ENCODE measurements around the gene CDNF.
A peak's percentile ranks its signal among the peaks of the same experiment; 100 is the strongest.
"Not testable (repeated sequence)": the region's sequence is repeated elsewhere in the genome, so short reads cannot be mapped to it uniquely, and the experiment has no call there.

CDNF gene

DNA sequence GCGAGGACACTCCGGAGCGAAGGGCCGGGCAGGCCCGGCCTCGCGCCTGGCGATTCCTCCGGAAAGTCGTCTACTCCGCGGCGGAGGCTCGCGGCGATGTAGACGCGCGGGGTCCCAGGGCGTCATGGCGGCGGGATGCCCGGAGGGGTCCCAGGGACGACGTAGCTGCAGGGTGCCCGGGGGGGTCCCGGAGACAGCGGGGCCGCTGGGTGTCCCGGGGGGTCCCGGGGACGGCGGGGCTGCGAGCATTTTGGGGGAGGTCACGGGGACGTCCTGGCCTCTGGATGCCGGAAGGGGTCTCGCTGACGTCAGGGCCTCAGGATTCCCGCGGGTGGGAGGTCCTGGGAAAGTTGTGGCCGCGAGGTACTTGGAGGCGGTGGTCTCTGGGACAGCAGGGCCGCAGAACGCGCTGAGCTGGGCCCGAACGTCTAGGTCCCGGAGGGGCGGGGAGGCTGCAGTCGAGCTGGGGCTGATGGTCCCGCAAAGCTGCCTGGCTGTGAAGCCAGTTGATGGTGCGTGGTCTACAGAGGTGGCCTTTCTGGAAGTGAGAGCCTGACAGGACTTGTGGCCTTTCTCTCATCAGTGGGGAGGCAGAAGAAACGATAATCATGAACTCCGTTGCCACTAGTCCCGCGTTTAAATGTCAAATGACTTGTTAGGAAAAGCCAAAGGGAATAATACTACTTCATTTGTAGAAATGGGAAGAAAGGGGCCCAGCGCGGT lies 906 bp upstream of the CDNF start:
- DNase-seq (ENCODE audit: low spot score), result peak; percentile 6

DNA sequence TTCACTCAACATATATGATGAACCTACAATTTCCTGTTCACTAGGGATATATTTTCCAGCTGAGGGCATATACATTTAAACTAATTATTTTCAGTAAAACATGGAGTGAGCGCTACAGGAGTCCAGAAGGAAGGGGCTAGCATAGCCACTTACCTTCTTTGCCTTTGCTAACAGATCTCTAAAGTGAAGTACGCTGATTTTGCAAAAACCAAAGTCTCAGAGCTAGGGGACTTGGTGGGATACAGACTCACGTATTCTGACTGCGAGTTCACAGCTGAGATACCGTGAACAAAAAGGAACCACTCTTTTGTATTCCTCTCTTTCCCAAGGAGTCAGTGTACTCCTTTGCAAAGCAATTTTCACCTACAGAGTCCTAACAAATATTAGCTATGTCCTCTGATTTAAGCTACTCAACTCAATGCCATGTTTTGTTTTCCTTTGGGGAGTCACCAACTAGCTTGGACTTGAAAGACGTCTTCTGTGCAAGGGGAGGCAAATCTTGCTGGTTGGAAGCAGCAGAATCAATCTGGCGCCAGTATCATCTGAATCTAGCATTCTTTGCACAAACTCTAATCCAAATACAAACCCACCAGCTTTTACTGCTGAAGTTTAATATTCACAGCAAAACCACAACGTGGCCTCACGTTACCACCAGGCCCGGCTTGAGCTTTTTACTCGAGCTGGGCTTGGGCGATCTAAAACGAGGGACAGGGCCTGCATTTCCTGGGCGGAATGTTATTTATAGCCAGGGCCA lies 657 bp downstream of the CDNF start:
- DNase-seq (ENCODE audit: low spot score), result no peak

DNA sequence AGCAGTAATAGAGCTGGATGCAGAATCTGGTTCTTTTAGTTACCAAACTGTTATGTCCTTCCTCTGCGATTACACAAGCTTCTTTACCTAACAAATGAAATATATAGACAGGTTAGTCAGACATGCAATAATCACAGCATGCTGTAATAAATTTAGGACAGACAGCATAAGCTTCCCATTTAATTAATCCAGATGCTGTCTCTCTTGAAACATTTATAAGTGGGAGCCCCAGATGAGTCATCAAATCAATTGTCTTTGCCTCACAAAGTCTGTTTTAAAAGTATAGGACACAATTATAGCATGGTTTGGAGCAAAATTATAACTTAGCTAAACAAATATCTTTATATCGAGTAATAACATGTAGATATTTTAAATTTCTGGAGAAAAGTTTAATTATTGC lies 1.6 kb downstream of the CDNF start:
- no peak for DNase-seq (ENCODE audit: low spot score)

DNA sequence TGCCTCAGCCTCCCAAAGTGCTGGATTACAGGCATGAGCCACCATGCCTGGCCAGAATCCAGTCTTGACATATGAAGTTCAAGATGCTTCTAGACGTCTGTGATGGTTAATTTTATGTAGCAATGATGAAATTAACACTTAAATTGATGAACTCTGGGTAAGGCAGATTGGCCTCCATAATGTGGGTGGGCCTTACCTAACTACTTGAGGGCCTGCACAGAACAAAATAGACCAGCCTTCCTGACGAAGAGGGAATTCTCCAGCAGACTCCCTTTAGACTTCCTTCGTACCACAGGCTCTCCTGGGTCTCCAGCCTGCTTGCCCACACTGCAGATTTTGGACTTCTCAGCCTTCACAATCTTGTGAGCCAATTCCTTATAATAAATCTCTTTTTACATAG lies 4.7 kb downstream of the CDNF start:
- DNase-seq (ENCODE audit: low spot score), result no peak

DNA sequence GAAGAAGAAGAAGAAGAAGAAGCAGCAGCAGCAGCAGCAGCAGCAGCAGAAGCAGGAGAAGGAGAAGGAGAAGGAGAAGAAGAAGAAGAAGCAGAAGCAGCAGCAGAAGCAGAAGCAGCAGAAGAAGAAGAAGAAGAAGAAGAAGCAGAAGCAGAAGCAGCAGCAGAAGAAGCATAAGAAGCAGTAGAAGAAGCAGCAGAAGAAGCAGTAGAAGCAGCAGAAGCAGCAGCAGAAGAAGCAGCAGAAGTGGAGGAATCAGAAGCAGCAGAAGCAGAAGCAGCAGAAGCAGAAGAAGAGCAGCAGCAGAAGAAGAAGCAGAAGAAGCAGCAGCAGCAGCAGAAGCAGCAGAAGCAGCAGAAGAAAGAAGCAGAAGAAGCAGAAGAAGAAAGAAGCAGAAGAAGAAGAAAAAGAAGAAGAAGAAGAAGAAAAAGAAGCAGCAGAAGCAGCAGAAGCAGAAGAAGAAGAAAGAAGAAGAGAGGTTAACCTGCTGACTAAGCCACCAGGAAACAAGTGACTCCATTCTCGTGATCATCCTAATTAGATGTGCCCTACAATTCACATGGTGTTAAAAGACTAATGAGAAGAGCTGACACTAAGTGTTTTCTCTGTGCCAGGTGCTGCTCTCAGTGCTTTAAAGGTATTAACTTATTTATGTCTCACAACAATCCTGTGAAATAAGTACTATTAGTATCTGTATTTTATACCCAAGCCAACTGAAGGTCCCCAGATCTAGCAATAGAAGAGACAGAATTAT lies 11.6 kb downstream of the CDNF start:
- DNase-seq (ENCODE audit: low spot score), result no peak

DNA sequence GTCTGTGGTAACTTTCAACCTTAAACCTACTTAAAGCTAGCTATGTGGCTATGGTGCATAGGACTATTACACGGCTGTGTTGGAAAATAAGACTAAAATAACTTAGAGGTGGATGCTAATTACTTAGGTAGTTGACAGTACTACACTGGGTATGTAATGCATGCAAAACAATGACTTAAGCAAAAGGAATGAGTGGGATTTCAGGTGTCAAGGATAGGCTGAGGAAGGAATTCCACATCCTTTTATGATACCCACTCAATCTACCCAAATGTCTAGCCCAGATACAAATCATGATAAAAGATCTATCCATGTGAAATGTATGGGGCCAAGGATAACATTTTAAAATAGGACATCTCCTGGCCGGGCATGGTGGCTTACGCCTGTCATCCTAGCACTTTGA lies 13.9 kb downstream of the CDNF start:
- no peak for DNase-seq (ENCODE audit: low spot score)

DNA sequence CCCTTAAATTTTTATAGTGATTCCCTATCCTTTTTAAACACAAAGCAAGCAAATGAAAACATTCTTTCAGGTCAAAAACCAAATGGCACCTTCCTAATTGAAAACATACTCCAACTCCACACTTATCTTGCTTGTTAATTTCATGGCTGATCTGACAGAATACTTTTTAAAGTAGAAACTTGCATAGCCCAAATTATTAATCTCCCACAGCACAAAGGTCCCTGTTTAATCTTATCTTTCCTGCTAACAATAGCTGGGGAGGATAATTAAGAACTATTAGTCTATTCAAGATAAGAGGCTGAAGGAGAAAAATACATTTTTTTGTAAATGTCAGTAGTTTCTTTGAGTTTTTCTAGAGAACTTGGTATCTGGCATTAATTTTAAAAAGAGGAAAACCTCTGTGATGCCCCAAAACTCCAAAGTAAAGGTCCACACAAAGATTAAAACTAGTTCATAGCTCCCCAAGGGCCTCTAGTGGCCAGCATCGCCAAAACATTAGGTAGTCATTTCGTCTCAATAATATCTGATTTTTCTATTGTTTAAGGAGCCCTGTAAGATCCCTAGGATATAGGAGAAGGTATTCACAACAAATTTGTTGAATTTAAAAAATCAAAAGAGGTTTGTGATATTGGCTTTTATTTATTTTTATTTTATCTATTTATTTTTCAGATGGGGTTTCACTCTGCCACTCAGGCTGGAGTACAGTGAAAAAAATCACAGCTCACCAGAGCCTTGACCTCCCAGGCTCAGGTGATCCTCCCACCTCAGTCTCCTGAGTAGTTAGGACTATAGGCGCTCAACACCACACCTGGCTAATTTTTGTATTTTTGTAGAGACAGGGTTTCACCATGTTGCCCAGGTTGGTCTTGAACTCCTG lies 14.7 kb downstream of the CDNF start:
- peak; percentile 34 for DNase-seq (ENCODE audit: low spot score)

DNA sequence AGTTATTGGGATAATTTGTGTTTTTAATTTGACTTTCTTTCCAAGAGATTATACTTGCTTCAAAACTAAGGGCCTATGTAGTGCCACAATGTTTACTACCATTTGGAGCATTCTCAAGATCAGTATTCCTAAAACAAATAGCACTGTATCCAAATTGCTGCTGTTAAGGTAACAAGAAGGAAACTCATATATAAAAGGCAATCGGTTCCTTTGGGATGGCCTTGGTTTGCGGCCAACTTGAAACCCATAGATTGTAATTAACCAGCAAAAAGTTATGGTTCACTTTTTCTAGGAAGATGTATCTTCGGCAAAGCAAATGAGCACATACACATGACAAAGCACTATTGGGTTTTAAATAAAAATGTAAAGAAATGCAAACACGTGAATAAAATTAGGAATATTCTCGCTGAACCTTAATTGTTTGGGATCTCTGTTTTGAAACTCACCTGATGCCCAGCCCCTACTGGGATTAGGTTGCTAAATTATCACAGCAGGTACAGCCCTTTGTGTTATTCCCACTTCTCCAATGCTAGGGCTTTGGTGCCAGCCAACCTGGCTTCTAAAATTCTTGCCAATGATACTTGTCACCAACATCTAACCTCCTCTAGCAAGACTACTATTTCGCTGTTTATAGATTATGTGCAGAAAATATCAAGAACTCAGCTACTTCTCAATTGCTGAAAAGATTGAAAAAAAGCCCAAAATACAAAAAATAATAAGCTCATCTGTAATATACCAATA lies 16.0 kb downstream of the CDNF start:
- no peak for DNase-seq (ENCODE audit: low spot score)

DNA sequence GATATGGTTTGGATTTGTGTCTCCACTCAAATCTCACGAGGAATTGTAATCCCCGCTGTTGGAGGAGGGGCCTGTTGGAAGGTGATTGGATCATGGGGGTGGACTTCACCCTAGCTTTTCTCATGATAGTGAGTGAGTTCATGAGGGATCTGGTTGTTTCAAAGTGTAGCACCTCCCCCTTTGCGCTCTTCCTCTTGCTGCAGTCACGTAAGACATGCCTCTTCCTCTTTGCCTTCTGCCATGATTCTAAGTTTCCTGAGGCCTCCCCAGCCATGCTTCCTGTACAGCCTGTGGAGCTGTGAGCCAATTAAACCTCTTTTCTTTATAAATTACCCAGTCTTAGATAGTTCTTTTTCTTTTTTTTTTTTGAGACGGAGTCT lies 17.1 kb downstream of the CDNF start:
- DNase-seq (ENCODE audit: low spot score), result no peak

DNA sequence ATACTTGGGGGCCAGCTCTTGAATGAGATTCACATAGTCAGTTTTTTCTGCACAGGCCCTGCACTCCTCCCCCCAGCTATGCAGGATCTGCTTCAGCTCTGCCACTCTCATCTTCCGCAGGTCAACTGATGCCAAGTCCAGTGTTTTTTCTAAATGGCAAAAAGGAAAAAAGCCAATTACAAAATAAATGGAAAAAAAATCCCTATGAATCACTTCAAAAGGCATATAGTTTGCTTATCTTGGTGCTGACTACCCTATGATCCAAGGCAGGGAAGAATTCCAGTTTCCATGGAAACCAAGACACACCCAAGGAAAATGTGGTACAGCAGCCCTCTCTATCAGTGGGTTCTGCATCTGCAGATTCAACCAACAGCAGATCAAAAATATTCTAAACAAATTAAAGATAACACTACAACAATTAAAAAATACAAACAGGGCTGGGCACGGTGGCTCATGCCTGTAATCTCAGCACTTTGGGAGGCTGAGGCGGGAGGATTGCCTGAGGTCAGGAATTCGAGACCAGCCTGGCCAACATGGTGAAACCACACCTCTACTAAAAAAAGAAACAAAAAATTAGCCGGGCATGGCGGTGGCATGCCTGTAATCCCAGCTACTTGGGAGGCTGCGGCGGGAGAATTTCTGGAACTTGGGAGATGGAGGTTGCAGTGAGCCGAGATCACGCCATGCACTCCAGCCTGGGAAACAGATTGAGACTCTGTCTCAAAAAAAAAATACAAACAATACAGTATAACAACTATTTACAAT lies 17.6 kb downstream of the CDNF start:
- no peak for DNase-seq (ENCODE audit: low spot score)

DNA sequence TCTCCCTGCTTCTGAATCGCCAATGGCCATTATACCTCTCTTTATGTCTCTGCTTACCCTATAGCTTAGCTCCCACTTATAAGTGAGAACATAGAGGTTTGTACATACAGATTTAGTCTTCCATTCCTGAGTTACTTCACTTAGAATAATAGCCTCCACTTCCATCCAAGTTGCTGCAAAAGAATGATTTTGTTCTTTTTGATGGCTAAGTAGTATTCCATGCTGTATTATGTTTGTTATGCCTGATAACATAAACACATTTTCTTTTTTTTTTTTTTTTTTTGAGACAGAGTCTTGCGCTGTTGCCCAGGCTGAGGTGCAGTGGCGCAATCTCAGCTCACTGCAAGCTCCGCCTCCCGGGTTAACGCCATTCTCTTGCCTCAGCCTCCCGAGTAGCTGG lies 21.1 kb downstream of the CDNF start:
- not testable (repeated sequence) for DNase-seq (ENCODE audit: low spot score)

DNA sequence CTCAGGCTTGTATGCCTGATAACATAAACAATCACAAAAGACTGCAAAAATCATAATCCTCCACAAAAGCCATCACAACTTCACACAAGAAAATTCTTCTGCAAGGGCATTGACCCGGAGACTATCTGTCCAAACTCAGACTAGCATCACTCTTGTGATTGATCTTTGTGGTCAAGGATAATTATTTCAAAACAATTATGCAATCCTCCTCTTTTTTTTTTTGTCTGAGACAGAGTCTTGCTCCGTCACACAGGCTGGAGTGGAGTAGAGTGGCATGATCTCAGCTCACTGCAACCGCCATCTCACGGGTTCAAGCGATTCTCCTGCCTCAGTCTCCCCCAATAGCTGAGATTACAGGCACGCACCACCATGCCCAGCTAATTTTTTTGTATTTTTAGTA lies 22.2 kb downstream of the CDNF start:
- no peak for DNase-seq (ENCODE audit: low spot score)

DNA sequence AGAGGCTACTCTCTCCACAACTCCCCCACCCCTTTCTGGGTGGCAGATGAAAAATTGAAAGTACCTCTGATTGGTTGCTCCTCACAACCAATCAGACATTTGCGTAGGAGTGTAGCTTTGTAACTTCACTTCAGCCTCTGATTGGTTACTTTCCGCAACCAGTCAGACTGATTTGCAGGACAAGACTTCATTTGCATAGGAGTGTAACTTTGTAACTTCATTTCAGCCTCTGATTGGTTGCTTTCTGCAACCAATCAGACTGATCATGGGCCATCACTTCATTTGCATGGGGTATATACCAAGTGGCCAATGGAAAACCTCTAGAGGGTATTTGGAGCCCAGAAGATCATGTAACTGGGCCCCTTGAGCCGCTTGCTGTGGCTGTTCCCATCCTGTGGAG lies 25.6 kb downstream of the CDNF start:
- DNase-seq (ENCODE audit: low spot score), result peak; percentile 9

DNA sequence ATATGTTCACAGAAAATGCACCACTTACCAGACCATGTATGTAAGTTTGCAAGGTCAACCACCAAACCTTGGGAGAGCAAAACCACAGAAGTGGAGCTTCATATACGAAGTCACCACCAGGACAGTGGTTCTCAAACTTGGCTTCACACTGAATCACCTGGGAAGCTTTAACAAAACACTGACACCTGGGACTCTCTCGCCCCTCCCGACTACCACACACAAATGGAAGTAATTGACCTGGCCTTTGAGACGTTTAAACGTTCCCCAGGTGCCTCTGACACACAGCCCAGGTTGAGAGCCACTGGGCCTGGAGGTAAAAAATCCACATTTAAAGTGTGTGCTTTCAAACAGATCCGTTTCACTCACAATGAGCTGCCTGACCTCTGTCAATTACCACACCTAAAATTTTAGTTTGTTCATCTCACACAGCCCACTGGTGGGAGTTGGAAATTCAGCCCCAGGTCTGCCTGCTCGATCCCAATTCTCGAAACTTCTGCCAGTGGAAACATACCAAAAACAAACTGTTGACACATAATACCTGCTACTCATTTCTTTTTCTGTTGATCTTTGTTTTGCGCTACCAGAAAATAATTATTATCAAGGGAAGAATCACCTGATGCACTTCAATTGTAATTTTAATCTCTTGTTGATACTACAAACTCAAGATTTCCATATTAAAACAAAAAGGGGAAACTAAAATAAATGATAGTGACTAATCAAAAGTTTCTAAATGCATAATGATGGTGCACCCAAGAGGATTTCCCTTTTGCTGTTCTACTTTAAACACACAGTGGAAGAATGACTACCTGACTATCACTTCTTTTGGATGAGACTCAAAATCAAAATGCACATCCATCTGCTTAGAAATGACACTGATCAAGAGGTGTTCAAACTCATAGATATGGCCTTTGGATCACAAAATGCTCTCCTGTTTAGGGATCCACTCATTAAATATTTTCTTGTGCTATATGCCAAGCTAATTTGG lies 26.6 kb downstream of the CDNF start:
- no peak for DNase-seq (ENCODE audit: low spot score)

DNA sequence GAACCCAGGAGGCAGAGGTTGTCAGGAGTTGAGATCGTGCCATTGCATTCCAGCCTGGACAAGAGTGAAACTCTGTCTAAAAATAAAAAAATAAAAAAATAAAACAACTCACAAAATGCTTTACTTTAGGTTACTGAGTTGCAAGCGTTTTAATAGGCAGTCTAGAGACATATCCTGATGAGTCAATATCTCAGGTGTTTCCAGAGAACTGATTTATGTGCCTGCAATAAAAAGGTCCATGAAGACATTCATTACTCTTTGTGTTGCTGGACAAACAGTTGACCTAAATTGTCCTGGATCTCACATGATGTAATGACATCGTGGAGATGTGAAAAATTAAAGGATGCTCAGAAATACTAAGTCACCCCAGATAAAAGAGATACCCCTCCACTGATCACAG lies 31.5 kb downstream of the CDNF start:
- DNase-seq (ENCODE audit: low spot score), result no peak

DNA sequence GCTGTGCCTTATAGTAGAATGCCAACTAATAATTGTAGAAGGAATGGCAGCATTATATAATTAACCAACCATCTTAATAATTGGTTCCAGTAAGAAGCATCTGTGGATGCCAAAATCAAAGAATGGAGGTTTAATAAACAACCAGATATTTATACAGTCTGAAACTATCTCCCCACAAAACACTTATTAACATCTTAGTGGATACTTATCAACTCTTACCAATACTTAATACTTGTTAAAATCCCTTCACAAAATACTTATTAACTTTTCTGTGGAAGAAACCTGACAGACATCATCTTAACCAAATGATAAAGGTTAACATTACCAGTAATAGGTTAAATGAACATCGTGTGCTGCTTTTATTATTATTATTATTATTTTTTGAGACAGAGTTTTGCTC lies 34.0 kb downstream of the CDNF start:
- no peak for DNase-seq (ENCODE audit: low spot score)

DNA sequence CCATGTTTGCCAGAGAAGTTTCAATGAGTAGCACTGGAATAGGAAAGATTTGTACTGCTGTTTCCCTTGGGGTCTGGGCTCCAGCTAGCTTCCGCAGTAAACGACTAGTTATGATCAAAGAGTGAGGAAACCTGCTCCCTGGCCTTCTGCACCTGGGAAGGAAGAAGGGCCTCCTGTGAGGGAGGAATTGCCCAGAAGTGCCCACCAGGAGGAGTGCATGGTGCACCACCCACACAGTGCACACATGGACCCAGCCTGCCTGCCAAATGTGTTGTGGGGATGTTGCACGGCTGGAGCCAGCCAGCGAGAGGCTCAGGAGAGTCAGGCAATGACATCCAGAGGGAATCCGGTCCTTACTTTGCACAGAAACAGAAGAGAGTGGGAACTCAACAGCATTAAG lies 36.1 kb downstream of the CDNF start:
- DNase-seq (ENCODE audit: low spot score), result no peak

DNA sequence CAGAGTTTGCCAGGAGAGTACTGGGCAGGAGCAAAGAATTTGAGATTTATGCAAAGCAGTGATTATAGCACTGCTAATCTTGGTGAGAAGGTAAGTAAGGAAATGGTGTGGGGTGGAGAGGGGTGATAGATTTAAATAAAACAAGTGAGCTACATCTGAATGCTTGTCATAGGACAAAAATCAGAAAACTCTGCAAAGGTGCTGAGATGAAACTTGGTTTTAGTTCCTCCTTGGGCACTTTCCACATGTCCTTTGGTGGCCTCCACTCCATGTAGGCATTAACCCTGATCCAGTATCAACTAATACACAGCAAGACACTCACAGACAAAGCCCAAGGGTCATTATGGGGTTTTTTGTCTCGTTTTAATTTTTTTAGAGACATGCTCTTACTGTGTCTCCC lies 37.4 kb downstream of the CDNF start:
- no peak for DNase-seq (ENCODE audit: low spot score)

DNA sequence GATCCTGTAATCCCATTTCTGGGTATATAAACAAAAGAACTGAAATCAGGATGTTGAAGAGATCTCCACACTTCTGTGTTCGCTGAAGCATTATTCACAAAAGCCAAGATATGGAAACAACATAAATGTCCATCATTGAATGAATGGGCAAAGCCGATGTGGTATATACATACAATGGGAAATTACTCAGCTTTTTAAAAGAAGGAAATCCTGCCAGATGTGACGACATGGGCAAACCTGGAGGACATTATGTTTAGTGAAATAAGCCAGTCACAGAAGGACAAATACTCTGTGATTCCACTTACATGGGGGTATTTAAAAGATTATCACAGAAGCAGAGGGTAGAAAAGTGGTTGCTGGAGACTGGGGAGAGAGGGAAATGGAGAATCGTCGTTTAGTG lies 39.2 kb downstream of the CDNF start:
- DNase-seq (ENCODE audit: low spot score), result no peak
